ENCODE results near the gene YOD1.

The YOD1 gene

GRCh38 chr1:207004931-207005830 lies 45.8 kb downstream of the YOD1 start:
- Histone ChIP-seq H3K9me3 (ENCODE audit: control insufficient read depth, insufficient read depth, low read length) (no peaks in the 10 kb centered on the region), H3K4me3 (ENCODE audit: low read depth, low read length) (no peak overlapping the region), H3K27ac (ENCODE audit: low read depth, low read length) (no peak overlapping the region), H3K9ac (ENCODE audit: low read depth, low read length) (no peak overlapping the region), H3K36me3 (ENCODE audit: control insufficient read depth, insufficient read depth, low read length) (no peaks in the 10 kb centered on the region), H3K4me1 (ENCODE audit: control insufficient read depth, insufficient read depth, low read length) (peaks cover 3% of the 10 kb centered on the region), H3K27me3 (ENCODE audit: control insufficient read depth, insufficient read depth, low read length) (no peaks in the 10 kb centered on the region; the same call in 1 of the 2 replicates)

DNA sequence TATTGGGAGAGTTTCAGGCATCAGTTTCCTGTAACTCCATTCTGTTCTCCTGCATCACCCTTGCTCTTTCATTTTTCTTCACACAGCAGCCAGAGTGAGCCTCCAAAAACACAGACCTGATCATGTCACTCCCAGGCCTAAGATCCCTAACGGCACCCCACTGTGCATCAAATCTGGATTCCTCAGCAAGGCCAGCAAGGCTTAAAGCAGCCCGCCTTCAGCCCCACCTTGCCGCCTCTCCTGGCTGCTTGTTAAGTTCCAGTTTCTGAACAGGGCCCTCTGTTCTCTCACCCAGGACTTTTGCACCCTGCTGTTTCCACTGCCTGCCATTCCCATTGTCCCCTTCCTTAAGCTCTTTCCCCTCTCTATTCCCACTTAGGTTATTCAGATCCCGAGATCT lies 47.8 kb downstream of the YOD1 start:
- H3K4me3 ChIP-seq (ENCODE audit: low read depth, low read length), result no peak overlapping the region
- H3K27me3 ChIP-seq (ENCODE audit: control insufficient read depth, insufficient read depth, low read length), result no peaks in the 10 kb centered on the region; the same call in 1 of the 2 replicates
- H3K9ac ChIP-seq (ENCODE audit: low read depth, low read length), result no peak overlapping the region
- no peaks in the 10 kb centered on the region for H3K9me3 ChIP-seq (ENCODE audit: control insufficient read depth, insufficient read depth, low read length)
- no peak overlapping the region for H3K27ac ChIP-seq (ENCODE audit: low read depth, low read length)
- no peaks in the 10 kb centered on the region for H3K36me3 ChIP-seq (ENCODE audit: control insufficient read depth, insufficient read depth, low read length)
- peaks cover 3% of the 10 kb centered on the region for H3K4me1 ChIP-seq (ENCODE audit: control insufficient read depth, insufficient read depth, low read length)

DNA sequence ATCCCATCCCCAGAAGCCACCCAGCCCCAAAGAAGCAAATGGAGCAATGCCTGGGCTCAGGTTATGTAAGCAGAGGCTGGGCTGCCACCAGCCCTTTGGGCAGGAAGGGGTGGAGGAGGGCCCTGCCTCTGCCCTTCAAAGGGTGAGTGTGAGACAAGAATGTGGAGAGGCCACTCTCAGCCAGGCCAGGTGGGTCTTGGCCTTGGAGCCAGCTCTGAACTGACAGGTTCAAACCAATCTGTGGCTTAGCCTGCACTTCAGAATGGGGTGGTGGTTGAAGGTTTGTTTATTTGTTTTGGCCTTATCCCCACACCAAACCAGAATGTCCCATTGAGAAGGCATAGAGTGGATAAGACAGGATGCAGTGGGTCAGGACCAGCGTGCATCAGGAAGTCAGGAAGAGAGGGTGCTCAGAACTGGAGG lies 48.3 kb downstream of the YOD1 start:
- Histone ChIP-seq H3K4me3 (ENCODE audit: low read depth, low read length) (no peak overlapping the region), H3K36me3 (ENCODE audit: control insufficient read depth, insufficient read depth, low read length) (no peaks in the 10 kb centered on the region), H3K9ac (ENCODE audit: low read depth, low read length) (no peak overlapping the region), H3K27ac (ENCODE audit: low read depth, low read length) (no peak overlapping the region), H3K4me1 (ENCODE audit: control insufficient read depth, insufficient read depth, low read length) (peaks cover 3% of the 10 kb centered on the region), H3K27me3 (ENCODE audit: control insufficient read depth, insufficient read depth, low read length) (no peaks in the 10 kb centered on the region; the same call in 1 of the 2 replicates), H3K9me3 (ENCODE audit: control insufficient read depth, insufficient read depth, low read length) (no peaks in the 10 kb centered on the region)

DNA sequence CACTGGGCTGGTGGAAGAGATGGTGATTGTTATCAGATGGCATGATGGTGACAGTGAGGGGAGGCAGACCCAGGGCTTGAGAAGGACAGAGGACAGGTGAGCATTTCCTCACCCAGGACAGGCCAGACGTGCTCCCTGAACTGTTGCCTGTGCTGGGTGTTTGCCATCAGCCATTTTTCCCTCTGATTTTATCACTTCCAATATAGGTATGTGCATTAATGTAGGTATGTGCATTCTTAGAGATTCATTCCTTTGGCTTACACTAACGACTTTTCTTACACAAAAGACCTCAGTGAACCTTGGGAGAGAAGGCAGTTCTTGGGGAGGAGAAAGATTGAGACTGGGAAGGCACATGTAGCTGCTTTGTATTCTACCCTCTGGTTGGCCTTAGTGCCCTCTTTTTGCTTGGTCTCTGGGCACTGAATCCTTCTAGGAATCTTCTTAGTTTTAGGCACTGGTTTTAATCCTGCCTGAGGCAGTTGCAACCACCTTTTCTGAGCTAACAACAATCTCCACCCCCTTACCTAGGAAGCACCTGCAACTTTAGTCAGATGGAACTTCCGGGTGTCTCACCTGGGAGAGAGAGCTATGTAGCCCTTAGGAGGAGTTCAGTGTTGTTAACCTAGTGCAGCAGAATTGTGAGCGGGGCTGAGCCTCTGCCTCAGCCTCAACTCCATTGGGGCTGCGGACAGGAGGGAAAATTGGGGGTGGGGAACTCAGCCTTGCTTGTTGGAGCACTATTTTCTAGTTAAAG lies 49.3 kb downstream of the YOD1 start:
- Histone ChIP-seq H3K4me3 (ENCODE audit: low read depth, low read length) (no peak overlapping the region), H3K9ac (ENCODE audit: low read depth, low read length) (no peak overlapping the region), H3K27me3 (ENCODE audit: control insufficient read depth, insufficient read depth, low read length) (no peaks in the 10 kb centered on the region), H3K27ac (ENCODE audit: low read depth, low read length) (no peak overlapping the region), H3K9me3 (ENCODE audit: control insufficient read depth, insufficient read depth, low read length) (no peaks in the 10 kb centered on the region), H3K4me1 (ENCODE audit: control insufficient read depth, insufficient read depth, low read length) (peaks cover 3% of the 10 kb centered on the region), H3K36me3 (ENCODE audit: control insufficient read depth, insufficient read depth, low read length) (no peaks in the 10 kb centered on the region)

GRCh38 chr1:207000651-207001291 lies 50.2 kb downstream of the YOD1 start:
- H3K4me3 ChIP-seq (ENCODE audit: low read depth, low read length), result no peak overlapping the region
- peaks cover 3% of the 10 kb centered on the region for H3K4me1 ChIP-seq (ENCODE audit: control insufficient read depth, insufficient read depth, low read length)
- no peak overlapping the region for H3K27ac ChIP-seq (ENCODE audit: low read depth, low read length)
- no peaks in the 10 kb centered on the region for H3K9me3 ChIP-seq (ENCODE audit: control insufficient read depth, insufficient read depth, low read length)
- H3K9ac ChIP-seq (ENCODE audit: low read depth, low read length), result no peak overlapping the region
- H3K27me3 ChIP-seq (ENCODE audit: control insufficient read depth, insufficient read depth, low read length), result no peaks in the 10 kb centered on the region
- no peaks in the 10 kb centered on the region for H3K36me3 ChIP-seq (ENCODE audit: control insufficient read depth, insufficient read depth, low read length)

- H3K4me3 ChIP-seq (ENCODE audit: low read depth, low read length), result no peak overlapping the region
- no peaks in the 10 kb centered on the region; the same call in 1 of the 2 replicates for H3K4me1 ChIP-seq (ENCODE audit: control insufficient read depth, insufficient read depth, low read length)
- no peak overlapping the region for H3K9ac ChIP-seq (ENCODE audit: low read depth, low read length)
- no peaks in the 10 kb centered on the region for H3K9me3 ChIP-seq (ENCODE audit: control insufficient read depth, insufficient read depth, low read length)
- H3K27me3 ChIP-seq (ENCODE audit: control insufficient read depth, insufficient read depth, low read length), result no peaks in the 10 kb centered on the region
- no peaks in the 10 kb centered on the region for H3K36me3 ChIP-seq (ENCODE audit: control insufficient read depth, insufficient read depth, low read length)
- H3K27ac ChIP-seq (ENCODE audit: low read depth, low read length), result no peak overlapping the region
Observed at GRCh38 chr1:206998816-206999215, 52.2 kb downstream of the YOD1 start.
